HG03060 (cell line): ENCODE measurements around the gene TLR3.
"Not testable (repeated sequence)": the region's sequence is repeated elsewhere in the genome, so short reads cannot be mapped to it uniquely, and the experiment has no call there.

Source experiments
- ATAC-seq: cut with Tn5 transposase; IDR thresholded peaks from one replicate; pipeline ENCODE4 v1.9.1; 2021; ENCODE audit warnings: low read depth, moderate number of reproducible peaks; ENCODE audit not compliant: unreplicated experiment

TLR3 gene

GRCh38 chr4:186040316-186040715 lies 28.6 kb upstream of the TLR3 start:
- ATAC-seq = no peak

GRCh38 chr4:186047501-186047900 lies 21.5 kb upstream of the TLR3 start:
- ATAC-seq = not testable (repeated sequence)

- not testable (repeated sequence) for ATAC-seq
Observed at GRCh38 chr4:186050135-186050534, 18.8 kb upstream of the TLR3 start.

GRCh38 chr4:186051096-186051495 lies 17.9 kb upstream of the TLR3 start:
- ATAC-seq = no peak

GRCh38 chr4:186058253-186058979 lies 10.5 kb upstream of the TLR3 start:
- ATAC-seq = peak; percentile 99

- ATAC-seq = no peak
Observed at GRCh38 chr4:186058980-186059316, 10.0 kb upstream of the TLR3 start.

- ATAC-seq = no peak
Observed at GRCh38 chr4:186061921-186062320, 7.0 kb upstream of the TLR3 start.

- ATAC-seq = peak; percentile 95
Observed at GRCh38 chr4:186067757-186068385, 1.1 kb upstream of the TLR3 start.

- ATAC-seq = no peak
Observed at GRCh38 chr4:186069729-186070128, 773 bp downstream of the TLR3 start.

- ATAC-seq = no peak
Observed at GRCh38 chr4:186072516-186072915, 3.6 kb downstream of the TLR3 start.

- ATAC-seq = no peak
Observed at GRCh38 chr4:186074189-186074588, 5.2 kb downstream of the TLR3 start.

GRCh38 chr4:186078981-186079638 lies 10.2 kb downstream of the TLR3 start:
- no peak for ATAC-seq

- no peak for ATAC-seq
Observed at GRCh38 chr4:186079694-186080093, 10.7 kb downstream of the TLR3 start.

- no peak for ATAC-seq
Observed at GRCh38 chr4:186081202-186081807, 12.3 kb downstream of the TLR3 start.

GRCh38 chr4:186082221-186082620 lies 13.3 kb downstream of the TLR3 start:
- no peak for ATAC-seq

- ATAC-seq = no peak
Observed at GRCh38 chr4:186088523-186088922, 19.6 kb downstream of the TLR3 start.

GRCh38 chr4:186092296-186092695 lies 23.3 kb downstream of the TLR3 start:
- no peak for ATAC-seq

GRCh38 chr4:186095406-186095805 lies 26.4 kb downstream of the TLR3 start:
- ATAC-seq = no peak

- no peak for ATAC-seq
Observed at GRCh38 chr4:186096681-186097165, 27.8 kb downstream of the TLR3 start.

GRCh38 chr4:186097386-186097785 lies 28.4 kb downstream of the TLR3 start:
- ATAC-seq = no peak

- ATAC-seq = no peak
Observed at GRCh38 chr4:186102931-186103330, 34.0 kb downstream of the TLR3 start.
